ENCODE data around the gene LMO1.

Gene LMO1

DNA sequence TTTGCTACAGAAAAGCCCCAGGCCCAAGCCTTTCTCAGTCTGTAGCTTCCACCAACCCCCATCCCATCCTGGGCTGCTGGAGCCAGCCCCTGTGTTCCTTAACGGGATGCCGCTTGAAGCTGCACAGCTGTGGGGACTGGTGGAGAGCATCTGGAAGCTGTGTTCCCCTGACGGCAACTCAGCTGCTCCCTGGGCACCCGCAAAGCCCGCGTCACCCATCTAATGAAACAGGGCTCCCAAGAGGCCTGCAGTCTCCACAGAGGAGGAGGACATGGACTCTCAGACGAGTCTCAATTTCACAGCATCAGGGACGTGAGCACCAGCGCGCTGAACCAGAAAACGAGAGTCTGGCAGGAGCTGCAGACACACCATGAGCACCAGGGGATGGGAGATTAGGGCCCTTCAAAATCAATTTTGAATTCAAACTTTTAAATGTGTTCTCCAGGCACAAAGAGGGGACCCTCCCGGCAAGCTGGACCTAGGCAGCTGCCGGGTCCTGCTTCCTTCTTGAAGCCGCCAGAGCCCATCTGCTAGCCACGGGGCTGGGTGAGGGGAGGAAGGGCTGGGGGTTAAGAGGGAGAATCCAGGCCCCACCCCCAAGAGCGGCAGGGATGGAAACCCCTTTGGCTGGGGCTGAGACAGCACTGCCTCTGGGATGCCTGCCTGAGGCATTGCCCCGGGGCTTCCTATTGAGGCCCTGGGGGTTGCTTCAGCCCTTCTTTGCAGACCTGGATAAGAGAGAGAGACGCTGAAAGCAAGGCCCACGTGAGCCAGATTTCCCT is 21.0 kb downstream of the LMO1 start:
- DNase-seq (ENCODE audit: low read depth), result no peak

DNA sequence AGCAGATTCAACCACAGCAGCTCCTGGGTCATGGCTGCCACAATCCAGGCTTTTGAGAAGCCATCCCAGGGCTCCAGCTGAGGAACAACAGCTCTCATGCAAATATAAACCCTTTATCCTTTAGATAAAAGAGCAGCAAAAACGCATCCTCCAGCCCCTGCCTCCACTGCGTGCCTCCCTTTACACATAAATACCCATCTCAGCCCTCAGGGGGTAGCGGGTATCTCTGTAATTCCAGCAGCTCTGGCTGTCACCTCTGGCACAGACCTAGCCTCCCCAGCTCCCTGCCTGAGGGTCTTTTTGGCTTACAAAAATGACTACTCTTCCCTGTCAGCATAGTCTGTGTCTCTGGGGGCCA is 21.6 kb downstream of the LMO1 start:
- no peak for DNase-seq (ENCODE audit: low read depth)

GRCh38 chr11:8241373-8242117 is 22.1 kb downstream of the LMO1 start:
- DNase-seq (ENCODE audit: low read depth), result no peak

- no peak for DNase-seq (ENCODE audit: low read depth)
Observed at GRCh38 chr11:8239536-8240228, 24.0 kb downstream of the LMO1 start.

GRCh38 chr11:8239040-8239439 is 24.6 kb downstream of the LMO1 start:
- DNase-seq (ENCODE audit: low read depth), result no peak

DNA sequence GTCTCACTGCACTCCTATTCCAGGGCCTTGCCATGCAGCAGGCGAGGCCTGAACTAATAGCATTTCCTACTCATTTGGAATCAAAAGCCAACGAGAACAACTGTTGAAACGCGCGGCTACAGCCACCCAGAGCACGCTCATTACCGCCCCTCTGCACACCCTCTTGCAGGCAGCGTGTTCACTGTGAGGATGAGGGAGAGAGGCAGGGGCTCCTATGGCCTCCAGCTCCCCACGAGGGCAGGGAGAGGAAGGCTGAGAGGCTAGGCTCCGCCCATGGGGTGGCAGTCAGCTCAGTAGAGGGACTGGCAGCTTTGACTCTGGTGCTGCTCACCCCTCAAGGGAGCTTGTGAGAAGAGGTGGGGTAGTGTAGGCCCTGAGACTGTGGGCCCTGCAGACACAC is 26.2 kb downstream of the LMO1 start:
- DNase-seq (ENCODE audit: low read depth), result no peak

DNA sequence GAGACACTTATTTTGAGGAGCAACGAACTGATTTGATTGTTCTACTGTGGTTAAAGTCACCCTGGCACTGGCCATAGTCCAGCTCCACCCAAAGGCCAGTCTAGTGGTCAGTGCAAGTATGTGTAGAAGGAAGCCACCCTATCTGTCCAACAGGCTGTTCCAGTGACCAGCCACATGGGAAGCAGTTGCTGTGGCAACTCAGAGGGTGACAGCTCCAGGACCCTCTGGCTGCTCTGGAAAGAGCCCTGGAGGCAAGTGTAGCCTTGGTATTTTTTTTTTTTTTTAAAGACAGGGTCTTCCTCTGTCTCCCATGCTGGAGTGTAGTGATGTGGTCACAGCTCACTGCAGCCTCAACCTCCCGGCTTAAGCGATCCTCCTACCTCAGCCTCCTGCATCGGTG is 27.8 kb downstream of the LMO1 start:
- no peak for DNase-seq (ENCODE audit: low read depth)

GRCh38 chr11:8234910-8235309 is 28.8 kb downstream of the LMO1 start:
- DNase-seq (ENCODE audit: low read depth), result no peak

- DNase-seq (ENCODE audit: low read depth), result no peak
Observed at GRCh38 chr11:8234425-8234821, 29.3 kb downstream of the LMO1 start.

- DNase-seq (ENCODE audit: low read depth), result no peak
Observed at GRCh38 chr11:8233691-8234424, 29.8 kb downstream of the LMO1 start.

DNA sequence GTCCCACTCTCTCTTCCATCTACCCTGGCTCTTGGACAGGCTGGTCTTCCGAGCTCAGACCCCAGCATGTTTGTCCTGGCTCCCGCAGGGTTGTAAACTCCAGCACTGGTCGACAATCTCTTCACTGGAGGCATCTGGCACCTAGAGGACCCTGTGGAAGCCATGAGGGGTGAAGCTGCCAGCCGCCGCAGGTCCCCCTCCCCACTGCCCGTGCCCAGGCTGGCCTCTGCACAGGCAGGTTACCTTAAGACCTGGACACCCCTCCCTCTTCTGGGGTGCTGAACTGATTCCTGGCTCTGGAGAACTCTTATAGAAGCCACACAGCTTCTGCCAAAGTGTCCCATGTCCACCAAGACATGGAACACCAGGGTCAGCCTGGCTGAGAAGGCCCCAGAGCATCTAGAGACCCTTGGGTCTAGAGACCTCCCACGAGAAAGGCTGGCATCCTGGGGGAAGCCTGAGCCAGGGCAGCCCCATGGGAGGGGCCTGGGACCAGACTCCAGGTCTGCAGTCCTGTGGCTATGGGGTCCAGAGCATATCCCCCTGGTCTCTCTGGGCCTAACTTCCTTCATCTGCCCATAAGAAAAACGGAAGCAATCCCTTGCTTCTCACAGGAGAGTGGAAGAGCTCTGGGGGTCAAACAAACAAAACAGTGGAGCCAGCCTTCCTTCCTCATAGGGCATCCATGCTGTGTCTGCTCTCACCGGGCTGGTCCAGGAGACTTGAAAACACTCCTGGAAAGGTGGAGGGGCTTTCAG is 30.6 kb downstream of the LMO1 start:
- DNase-seq (ENCODE audit: low read depth), result no peak

DNA sequence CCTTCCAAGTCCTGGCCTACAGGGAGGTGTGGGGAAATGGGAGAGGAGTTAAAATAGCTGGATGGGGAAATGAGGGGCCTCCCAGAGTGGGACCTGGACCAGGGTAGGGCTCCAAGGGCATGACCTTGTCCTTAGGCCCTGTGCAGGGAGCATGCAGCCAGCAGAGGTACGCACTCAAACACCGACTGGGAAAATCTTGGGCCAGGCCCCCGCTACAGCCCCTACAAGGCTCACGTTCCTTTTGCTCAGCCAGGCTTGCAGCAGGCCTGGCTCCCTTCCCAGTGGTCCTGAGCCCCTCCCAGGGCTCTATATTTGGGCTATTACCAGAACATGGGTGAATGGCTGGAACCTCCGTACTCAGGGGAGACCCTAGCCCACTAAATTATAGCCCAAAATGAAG is 31.3 kb downstream of the LMO1 start:
- DNase-seq (ENCODE audit: low read depth), result no peak

- DNase-seq (ENCODE audit: low read depth), result no peak
Observed at GRCh38 chr11:8231979-8232378, 31.7 kb downstream of the LMO1 start.

- DNase-seq (ENCODE audit: low read depth), result no peak
Observed at GRCh38 chr11:8230921-8231847, 32.5 kb downstream of the LMO1 start.

DNA sequence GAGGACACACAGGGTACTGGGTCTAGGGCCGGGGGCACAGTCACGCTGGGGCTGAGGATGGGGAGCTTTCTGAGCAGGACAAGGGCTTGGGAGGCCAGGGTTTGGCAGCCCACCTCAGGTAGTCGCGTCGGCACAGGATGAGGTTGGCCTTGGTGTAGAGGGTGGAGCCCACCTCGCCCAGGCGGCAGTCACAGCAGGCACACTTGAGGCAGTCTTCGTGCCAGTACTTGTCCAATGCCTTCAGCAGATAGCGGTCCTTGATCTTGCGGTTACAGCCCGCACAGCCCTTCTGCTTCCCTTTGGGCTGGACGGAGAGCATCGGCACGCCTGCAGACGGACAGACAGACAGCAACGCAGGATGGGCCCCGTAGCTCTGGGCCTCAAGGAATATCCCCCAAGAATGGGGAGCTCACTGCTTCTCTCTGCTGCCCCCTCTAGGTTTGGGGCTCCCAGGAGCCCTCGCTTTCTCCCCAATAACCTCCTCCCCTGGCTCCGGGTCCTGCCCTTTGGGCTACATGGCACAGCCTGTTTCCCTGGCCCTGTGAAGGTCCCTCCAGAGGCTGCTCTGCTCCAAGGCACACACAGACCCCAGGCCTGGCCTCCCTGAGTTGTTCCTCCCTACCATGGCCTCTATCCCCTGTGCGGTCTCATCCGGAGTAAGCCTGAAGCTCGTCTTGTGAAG is 33.4 kb downstream of the LMO1 start:
- no peak for DNase-seq (ENCODE audit: low read depth)

DNA sequence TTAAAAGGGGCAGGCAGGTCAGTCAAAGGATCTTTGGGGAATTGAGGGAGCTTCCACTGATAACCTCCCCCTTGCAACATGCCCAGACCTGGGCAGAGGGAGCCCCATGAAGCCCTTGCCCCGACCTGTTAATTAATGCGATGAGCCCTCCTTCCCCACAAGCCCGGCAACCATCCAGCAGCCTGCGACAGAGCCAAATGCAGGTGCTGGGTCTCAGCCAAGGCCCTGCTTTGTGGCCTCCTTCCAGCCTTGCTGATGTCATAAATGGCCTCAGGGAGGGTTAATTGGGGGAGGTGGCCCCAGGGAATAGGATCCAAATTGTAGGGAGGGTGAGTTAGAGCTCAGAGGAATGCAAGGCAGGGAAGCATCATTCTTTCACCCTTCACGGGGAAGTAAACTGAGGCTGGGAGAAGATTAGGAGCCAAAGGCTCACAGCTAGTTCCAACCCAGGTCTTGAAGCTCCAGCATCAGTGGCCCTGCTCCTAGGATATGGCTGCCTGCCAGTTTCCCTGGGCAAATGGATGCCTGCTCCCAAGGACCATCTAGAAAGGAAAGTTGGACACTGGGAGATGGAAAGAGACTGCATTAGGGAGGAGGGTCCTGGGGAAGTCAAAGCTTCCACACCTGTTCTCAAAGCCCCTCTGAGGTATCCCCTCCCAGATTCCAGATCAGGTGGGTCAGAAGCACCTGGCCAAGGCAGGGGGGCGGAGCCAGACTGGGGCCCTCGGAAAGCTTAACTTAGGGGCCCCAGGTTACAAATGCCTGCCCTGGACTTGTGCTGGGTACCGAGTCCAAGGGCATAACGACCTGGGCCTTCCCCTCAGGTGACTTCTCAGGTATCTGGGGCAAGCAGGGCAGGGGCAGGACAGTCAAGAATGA is 34.1 kb downstream of the LMO1 start:
- no peak for DNase-seq (ENCODE audit: low read depth)

DNA sequence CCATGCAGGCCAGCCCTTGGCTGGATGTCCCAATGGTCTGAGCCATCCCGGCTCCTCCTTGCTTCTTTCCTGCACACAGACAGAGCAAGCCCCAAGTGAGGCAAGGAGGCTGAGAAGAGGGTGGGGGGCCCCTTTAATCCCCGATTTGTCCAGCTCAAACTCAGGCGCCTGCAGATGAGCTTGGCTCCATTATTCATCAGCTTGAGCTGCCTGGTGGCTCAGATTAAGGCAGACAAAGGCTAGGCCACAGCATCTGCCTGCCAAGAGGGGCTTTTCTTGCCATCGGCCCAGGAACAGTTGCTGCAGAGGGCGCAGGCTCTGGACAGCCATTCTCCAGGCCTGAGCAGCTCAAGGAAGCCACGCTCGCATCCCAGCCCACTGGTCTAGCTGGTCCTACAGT is 35.4 kb downstream of the LMO1 start:
- no peak for DNase-seq (ENCODE audit: low read depth)

DNA sequence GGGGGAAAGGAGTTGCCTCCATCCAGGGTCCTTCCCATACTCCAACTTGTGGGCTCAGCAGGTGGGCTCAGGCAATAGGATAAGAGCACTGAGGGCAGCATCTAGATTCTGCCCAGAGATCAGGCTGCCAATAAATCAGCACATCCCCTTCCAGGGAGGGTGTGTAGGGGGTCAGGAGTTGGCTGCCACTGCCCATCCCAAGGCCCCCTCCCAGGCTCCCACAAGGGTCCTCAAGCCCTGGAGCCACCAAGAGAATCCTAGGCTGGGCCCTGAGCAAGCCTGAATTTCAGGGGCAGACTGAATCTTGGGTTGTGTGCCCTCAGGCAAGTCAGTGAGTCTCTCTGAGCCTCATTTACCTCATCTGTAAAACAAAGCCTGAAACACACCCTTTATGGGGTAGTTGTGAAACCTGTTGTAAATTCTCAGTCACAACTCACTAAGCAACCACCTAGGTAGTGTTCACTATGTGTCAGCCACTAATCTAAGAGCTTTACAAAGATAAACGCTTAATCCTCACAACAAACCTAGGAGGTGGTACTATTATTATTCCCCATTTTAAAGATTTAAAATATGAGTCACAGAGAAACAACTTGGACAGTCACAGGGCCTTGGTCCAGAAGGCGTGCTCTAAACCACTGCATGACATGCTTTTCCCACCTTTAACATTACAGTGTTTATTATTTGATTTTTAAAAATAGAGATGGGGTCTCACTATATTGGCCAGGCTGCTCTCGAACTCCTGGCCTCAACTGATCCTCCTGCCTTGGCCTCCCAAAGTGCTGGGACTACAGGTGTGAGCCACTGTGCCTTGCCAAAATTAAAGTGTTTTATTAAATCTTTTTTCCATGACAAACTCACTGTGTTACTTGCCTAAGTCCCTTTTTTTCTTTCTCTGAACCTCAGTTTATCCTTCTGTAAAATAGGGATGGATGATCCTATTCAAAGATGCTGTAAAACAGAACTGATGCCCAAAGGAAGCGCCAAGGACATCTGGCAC is 36.2 kb downstream of the LMO1 start:
- DNase-seq (ENCODE audit: low read depth), result no peak
